ENCODE results near the gene AUTS2. TPM values are rescaled to one million over a fixed set of nuclear protein-coding genes. Genes with fewer than 3 reads are reported as not detected.

Gene AUTS2
- total RNA-seq, 1 experiment from 2014 or later: 50.0 TPM

DNA sequence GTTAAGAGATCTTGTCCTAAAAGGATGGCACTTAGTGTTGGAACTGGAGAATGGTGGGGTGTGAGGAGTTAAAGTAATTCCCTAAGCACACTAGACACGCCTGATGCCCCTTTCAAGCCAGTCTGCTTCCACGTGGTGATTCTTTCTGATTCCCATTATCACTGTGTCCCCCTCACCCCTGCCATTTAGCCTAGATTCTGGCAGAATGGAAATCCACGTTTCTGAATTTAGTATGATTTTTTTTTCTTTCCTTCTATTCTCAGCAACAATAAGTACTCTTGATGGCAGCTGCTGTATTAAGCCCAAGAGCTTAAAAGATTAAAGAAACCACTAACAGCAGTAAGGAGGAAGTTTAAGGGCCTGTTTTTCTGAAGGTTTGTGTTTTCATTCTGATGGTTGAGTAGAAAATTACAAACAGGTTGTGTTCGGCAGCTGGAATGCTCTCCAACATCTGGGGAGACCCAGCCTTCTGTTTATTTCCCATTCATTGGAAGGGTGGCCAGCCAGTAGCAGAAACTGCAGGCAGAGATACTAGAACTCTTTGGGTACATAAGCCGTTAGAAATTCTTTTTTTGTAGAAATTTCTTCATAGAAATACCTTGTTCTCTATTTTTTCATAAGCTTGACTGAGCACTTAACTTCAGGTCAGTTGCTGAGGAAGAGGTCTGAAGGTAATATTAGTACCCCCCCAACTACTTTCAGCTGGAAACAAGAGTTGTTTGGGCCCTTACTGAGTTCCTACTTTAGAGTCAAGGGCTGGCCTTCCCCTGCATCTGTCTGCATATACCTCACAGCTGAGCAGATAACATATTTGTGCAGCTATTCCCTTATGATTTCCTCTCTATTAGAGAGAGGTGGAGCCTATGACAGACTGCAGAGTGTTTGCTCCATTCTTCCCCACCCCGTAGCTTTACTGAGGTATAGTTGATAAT, 355.1 kb downstream of the AUTS2 start:
- ATAC-seq (no peak), DNase-seq (ENCODE audit: low spot score) (no peak)
- no peak for TF ChIP-seq RELA (CRISPR knock-in tag; IDR thresholded peaks at IDR 0.05; ENCODE audit: borderline replicate concordance)
- TF ChIP-seq ZNF219 (CRISPR knock-in tag; IDR thresholded peaks at IDR 0.05; ENCODE audit: borderline replicate concordance): no peak
- TF ChIP-seq, protein P1, sequence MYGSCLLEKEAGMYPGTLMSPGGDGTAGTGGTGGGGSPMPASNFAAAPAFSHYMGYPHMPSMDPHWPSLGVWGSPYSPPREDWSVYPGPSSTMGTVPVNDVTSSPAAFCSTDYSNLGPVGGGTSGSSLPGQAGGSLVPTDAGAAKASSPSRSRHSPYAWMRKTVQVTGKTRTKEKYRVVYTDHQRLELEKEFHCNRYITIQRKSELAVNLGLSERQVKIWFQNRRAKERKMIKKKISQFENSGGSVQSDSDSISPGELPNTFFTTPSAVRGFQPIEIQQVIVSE (CRISPR knock-in tag; IDR thresholded peaks at IDR 0.05; ENCODE audit: borderline replicate concordance): no peak
- TF ChIP-seq ATF1 (CRISPR knock-in tag; IDR thresholded peaks at IDR 0.05): no peak
- no peak for TF ChIP-seq ZNF138 (CRISPR knock-in tag; conservative IDR thresholded peaks at IDR 0.05)
- Mint-ChIP-seq H3K4me3 (no peak overlapping the region), H3K9me3 (no peaks in the 10 kb centered on the region), H3K36me3 (no peaks in the 10 kb centered on the region), H3K4me1 (no peaks in the 10 kb centered on the region), H3K27me3 (ENCODE audit: low read depth) (no peaks in the 10 kb centered on the region), H3K27ac (no peak overlapping the region)
- CTCF ChIA-PET: no interaction called here
- POLR2A ChIA-PET: no interaction called here

DNA sequence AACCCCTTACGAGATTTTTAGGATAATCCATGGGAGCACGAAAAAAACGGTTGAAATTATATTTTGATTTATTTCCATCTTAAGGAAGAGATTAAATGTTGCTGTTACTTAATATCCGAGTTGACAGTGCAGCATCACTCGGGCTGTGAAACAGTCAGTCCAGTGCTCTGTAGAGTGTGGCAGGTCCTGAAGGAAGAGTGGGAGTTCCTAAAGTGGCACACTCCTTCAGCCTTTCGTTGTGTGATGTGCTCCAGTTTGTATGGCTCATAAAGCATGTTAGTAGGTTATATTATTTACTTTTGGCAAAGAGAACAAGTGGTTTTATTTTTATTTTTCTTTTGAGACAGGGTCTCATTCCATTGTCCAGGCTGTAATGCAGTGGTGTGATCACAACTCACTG, 358.3 kb downstream of the AUTS2 start:
- TF ChIP-seq ZNF219 (CRISPR knock-in tag; IDR thresholded peaks at IDR 0.05; ENCODE audit: borderline replicate concordance) (no peak), ZNF416 (CRISPR knock-in tag; IDR thresholded peaks at IDR 0.05) (no peak), ZNF317 (CRISPR knock-in tag; IDR thresholded peaks at IDR 0.05; ENCODE audit: borderline replicate concordance, low read depth) (no peak), HMGA2 (CRISPR knock-in tag; IDR thresholded peaks at IDR 0.05) (no peak), TEAD4 (CRISPR knock-in tag; IDR thresholded peaks at IDR 0.05) (no peak), JAZF1 (CRISPR knock-in tag; IDR thresholded peaks at IDR 0.05) (no peak), NFATC4 (CRISPR knock-in tag; IDR thresholded peaks at IDR 0.05) (no peak), GTF2I (CRISPR knock-in tag; conservative IDR thresholded peaks at IDR 0.05) (no peak), ZNF263 (CRISPR knock-in tag; IDR thresholded peaks at IDR 0.05; ENCODE audit: low read depth) (no peak), NFE2L1 (CRISPR knock-in tag; IDR thresholded peaks at IDR 0.05) (no peak)
- TF ChIP-seq, protein P2, sequence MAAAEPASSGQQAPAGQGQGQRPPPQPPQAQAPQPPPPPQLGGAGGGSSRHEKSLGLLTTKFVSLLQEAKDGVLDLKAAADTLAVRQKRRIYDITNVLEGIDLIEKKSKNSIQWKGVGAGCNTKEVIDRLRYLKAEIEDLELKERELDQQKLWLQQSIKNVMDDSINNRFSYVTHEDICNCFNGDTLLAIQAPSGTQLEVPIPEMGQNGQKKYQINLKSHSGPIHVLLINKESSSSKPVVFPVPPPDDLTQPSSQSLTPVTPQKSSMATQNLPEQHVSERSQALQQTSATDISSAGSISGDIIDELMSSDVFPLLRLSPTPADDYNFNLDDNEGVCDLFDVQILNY (CRISPR knock-in tag; IDR thresholded peaks at IDR 0.05): no peak
- TF ChIP-seq, protein P3, sequence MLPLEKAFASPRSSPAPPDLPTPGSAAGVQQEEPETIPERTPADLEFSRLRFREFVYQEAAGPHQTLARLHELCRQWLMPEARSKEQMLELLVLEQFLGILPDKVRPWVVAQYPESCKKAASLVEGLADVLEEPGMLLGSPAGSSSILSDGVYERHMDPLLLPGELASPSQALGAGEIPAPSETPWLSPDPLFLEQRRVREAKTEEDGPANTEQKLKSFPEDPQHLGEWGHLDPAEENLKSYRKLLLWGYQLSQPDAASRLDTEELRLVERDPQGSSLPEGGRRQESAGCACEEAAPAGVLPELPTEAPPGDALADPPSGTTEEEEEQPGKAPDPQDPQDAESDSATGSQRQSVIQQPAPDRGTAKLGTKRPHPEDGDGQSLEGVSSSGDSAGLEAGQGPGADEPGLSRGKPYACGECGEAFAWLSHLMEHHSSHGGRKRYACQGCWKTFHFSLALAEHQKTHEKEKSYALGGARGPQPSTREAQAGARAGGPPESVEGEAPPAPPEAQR (CRISPR knock-in tag; IDR thresholded peaks at IDR 0.05): no peak
- no peaks in the 10 kb centered on the region for H3K36me3 Mint-ChIP-seq
- ATAC-seq: no peak
- H3K4me3 Mint-ChIP-seq: no peak overlapping the region
- ChIA-PET CTCF (no interaction called here), POLR2A (no interaction called here)
- H3K27ac Mint-ChIP-seq: no peak overlapping the region
- H3K4me1 Mint-ChIP-seq: no peaks in the 10 kb centered on the region
- no peaks in the 10 kb centered on the region for H3K27me3 Mint-ChIP-seq (ENCODE audit: low read depth)
- no peak for DNase-seq (ENCODE audit: low spot score)
- no peaks in the 10 kb centered on the region for H3K9me3 Mint-ChIP-seq

DNA sequence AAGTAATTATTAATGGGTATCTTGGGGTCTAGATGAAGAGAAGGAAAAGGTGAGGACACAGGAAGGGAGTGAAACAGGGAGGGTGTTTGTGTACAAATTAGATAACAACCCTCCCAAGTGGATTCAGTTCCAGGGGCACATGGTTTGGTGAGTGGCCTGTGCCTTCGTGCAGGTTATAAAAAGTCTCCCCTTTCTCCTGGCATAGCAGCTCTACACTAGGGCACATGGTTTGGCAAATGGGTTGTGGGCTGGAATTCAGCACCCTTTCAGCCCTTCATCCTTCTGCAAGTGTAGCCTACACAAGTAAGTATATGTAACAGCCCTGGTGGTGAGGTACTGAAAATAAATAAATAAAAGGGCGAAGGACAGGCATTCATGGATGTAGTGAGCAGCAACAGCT, 359.4 kb downstream of the AUTS2 start:
- POLR2A ChIA-PET: no interaction called here
- Mint-ChIP-seq H3K4me3 (no peak overlapping the region), H3K27me3 (ENCODE audit: low read depth) (no peaks in the 10 kb centered on the region)
- TF ChIP-seq IRF2 (CRISPR knock-in tag; IDR thresholded peaks at IDR 0.05; ENCODE audit: borderline replicate concordance, low read depth): no peak
- TF ChIP-seq, protein P2 (CRISPR knock-in tag; IDR thresholded peaks at IDR 0.05): no peak
- TF ChIP-seq, protein P4, sequence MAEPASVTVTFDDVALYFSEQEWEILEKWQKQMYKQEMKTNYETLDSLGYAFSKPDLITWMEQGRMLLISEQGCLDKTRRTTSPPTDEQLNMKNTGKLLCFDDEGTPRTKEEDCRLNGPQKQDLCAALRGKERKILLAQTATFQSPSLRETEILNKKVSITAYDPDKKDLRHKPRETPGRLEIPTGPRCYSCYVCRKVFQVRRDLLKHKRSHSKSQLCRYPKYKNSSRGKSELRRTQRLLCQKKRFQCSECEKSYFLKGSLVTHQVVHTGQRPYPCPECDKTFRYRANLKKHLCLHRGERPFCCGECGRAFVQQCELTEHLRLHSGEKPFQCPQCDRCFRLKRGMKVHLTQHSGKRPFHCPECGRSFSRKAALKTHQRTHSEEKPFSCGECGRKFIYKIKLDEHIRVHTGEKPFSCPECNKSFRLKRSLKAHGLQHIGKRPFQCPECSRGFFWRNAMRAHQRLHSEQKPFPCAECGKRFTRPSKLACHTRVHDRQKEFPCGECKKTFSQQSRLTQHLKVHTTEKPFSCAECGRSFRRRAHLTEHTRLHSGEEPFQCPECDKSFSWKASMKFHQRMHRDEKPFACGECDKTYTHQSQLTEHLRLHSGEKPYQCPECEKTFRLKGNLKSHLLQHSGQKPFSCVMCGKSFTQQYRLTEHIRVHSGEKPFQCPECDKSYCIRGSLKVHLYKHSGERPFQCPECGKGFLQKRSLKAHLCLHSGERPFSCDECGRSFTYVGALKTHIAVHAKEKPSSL (CRISPR knock-in tag; conservative IDR thresholded peaks at IDR 0.05): no peak
- TF ChIP-seq EMX1 (CRISPR knock-in tag; IDR thresholded peaks at IDR 0.05): no peak
- TF ChIP-seq TCF7 (CRISPR knock-in tag; IDR thresholded peaks at IDR 0.05; ENCODE audit: low read depth): no peak
- TF ChIP-seq SP1 (CRISPR knock-in tag; conservative IDR thresholded peaks at IDR 0.05): no peak
- TF ChIP-seq MYBL2 (CRISPR knock-in tag; IDR thresholded peaks at IDR 0.05): no peak
- no peak for TF ChIP-seq ELF4 (CRISPR knock-in tag; IDR thresholded peaks at IDR 0.05; ENCODE audit: low read depth)
- TF ChIP-seq CREB1 (CRISPR knock-in tag; IDR thresholded peaks at IDR 0.05): no peak
- TF ChIP-seq, protein P5, sequence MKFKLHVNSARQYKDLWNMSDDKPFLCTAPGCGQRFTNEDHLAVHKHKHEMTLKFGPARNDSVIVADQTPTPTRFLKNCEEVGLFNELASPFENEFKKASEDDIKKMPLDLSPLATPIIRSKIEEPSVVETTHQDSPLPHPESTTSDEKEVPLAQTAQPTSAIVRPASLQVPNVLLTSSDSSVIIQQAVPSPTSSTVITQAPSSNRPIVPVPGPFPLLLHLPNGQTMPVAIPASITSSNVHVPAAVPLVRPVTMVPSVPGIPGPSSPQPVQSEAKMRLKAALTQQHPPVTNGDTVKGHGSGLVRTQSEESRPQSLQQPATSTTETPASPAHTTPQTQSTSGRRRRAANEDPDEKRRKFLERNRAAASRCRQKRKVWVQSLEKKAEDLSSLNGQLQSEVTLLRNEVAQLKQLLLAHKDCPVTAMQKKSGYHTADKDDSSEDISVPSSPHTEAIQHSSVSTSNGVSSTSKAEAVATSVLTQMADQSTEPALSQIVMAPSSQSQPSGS (CRISPR knock-in tag; IDR thresholded peaks at IDR 0.05; ENCODE audit: borderline replicate concordance, low read depth): no peak
- no peak for TF ChIP-seq OVOL2 (CRISPR knock-in tag; IDR thresholded peaks at IDR 0.05; ENCODE audit: borderline replicate concordance)
- TF ChIP-seq HMGA2 (CRISPR knock-in tag; IDR thresholded peaks at IDR 0.05): no peak

More for the DNA sequence above, 359.4 kb downstream of the AUTS2 start:
- H3K9me3 Mint-ChIP-seq: no peaks in the 10 kb centered on the region
- H3K4me1 Mint-ChIP-seq: peaks cover 10% of the 10 kb centered on the region
- H3K27ac Mint-ChIP-seq: no peak overlapping the region
- no peaks in the 10 kb centered on the region for H3K36me3 Mint-ChIP-seq
- DNase-seq (ENCODE audit: low spot score) (no peak), ATAC-seq (no peak)
- CTCF ChIA-PET: no interaction called here
